Stimulated activated CD4-positive, alpha-beta T cell treated with anti-CD3 and anti-CD28 coated beads, Interleukin-12 subunit alpha, Interleukin-12 subunit beta, amount 100 ng/mL, for 48 hours (primary cell): ENCODE results near the gene ZCCHC14.
"Not testable (repeated sequence)": the region's sequence is repeated elsewhere in the genome, so short reads cannot be mapped to it uniquely, and the experiment has no call there.

Source experiments
- DNase-seq, 3 donors: peaks; one replicate each; pipeline ENCODE4 v3.0.0-alpha.2; 2020; ENCODE audit warnings: low read depth in 2 of 3, low spot score in 1 of 3

ZCCHC14 gene

GRCh38 chr16:87387942-87388817 is 104.6 kb downstream of the ZCCHC14 start:
- DNase-seq = peak; percentile 76 to 85 (median 77)

GRCh38 chr16:87384875-87385167 is 108.0 kb downstream of the ZCCHC14 start:
- DNase-seq = not testable (repeated sequence)

GRCh38 chr16:87384162-87384874 is 108.5 kb downstream of the ZCCHC14 start:
- peak in 1 of 3 donors; percentile 30 for DNase-seq

GRCh38 chr16:87383505-87384161 is 109.2 kb downstream of the ZCCHC14 start, which contains the start of gene FBXO31:
Gene FBXO31 (minus strand): TSS chr16:87383776. CDS start chr16:87383744, 32 bp downstream.
- peak; percentile 86 to 92 (median 89) for DNase-seq

GRCh38 chr16:87382023-87382785 is 110.6 kb downstream of the ZCCHC14 start:
- DNase-seq = no peak

- no peak for DNase-seq
Observed at GRCh38 chr16:87380881-87381280, 111.9 kb downstream of the ZCCHC14 start.

- DNase-seq = no peak
Observed at GRCh38 chr16:87380403-87380802, 112.4 kb downstream of the ZCCHC14 start.

GRCh38 chr16:87379312-87379752 is 113.5 kb downstream of the ZCCHC14 start:
- DNase-seq = not testable (repeated sequence)

- no peak for DNase-seq
Observed at GRCh38 chr16:87376660-87377059, 116.2 kb downstream of the ZCCHC14 start.

- DNase-seq = no peak
Observed at GRCh38 chr16:87375426-87376135, 117.2 kb downstream of the ZCCHC14 start.

- DNase-seq = no peak
Observed at GRCh38 chr16:87374313-87374712, 118.5 kb downstream of the ZCCHC14 start.

- no peak for DNase-seq
Observed at GRCh38 chr16:87372305-87372704, 120.5 kb downstream of the ZCCHC14 start.

GRCh38 chr16:87371261-87371866 is 121.5 kb downstream of the ZCCHC14 start:
- DNase-seq = no peak

GRCh38 chr16:87369796-87370719 is 122.8 kb downstream of the ZCCHC14 start:
- no peak for DNase-seq

- DNase-seq = no peak
Observed at GRCh38 chr16:87369117-87369765, 123.6 kb downstream of the ZCCHC14 start.

- DNase-seq = no peak
Observed at GRCh38 chr16:87368029-87368770, 124.6 kb downstream of the ZCCHC14 start.

- no peak for DNase-seq
Observed at GRCh38 chr16:87367529-87367928, 125.3 kb downstream of the ZCCHC14 start.

GRCh38 chr16:87366930-87367329 is 125.9 kb downstream of the ZCCHC14 start:
- no peak for DNase-seq
